Osteoblast (primary cell): ENCODE data around the gene METTL6. TPM values are rescaled to one million over a fixed set of nuclear protein-coding genes. Genes with fewer than 3 reads are reported as not detected.

Source experiments
- DNase-seq: peaks from one replicate; pipeline ENCODE4 v3.0.0; 2011; ENCODE audit warnings: low spot score, mixed read lengths; ENCODE audit not compliant: insufficient read length; ENCODE audit errors: missing footprints
- H2AFZ ChIP-seq: 2 replicates; pipeline ENCODE4 v1.6.0; 2011; ENCODE audit warnings: mild to moderate bottlenecking, low read length
- H3K27ac ChIP-seq: 2 replicates; pipeline ENCODE4 v1.5.1; 2011; ENCODE audit warnings: mild to moderate bottlenecking, low read depth, low read length, moderate library complexity
- H3K27me3 ChIP-seq: 2 replicates; pipeline ENCODE4 v1.6.0; 2012; ENCODE audit warnings: mild to moderate bottlenecking, control low read depth, inconsistent platforms, low read length, moderate library complexity; ENCODE audit not compliant: insufficient read depth
- H3K36me3 ChIP-seq: 2 replicates; pipeline ENCODE4 v1.5.1; 2011; ENCODE audit warnings: mild to moderate bottlenecking, low read length, control low read depth, moderate library complexity; ENCODE audit not compliant: insufficient read depth
- H3K4me1 ChIP-seq: 2 replicates; pipeline ENCODE4 v1.5.1; 2011; ENCODE audit warnings: mild to moderate bottlenecking, low read length, control low read depth, moderate library complexity; ENCODE audit not compliant: insufficient read depth
- H3K4me2 ChIP-seq: 2 replicates; pipeline ENCODE4 v1.6.0; 2011; ENCODE audit warnings: mild to moderate bottlenecking, low read length; ENCODE audit not compliant: insufficient read depth
- H3K4me3 ChIP-seq: fragments of 200-600 bp; sonication (generic); 3 replicates; pipeline ENCODE4 v1.5.1; 2012; ENCODE audit warnings: mild to moderate bottlenecking, low read length, inconsistent platforms; ENCODE audit not compliant: insufficient read depth
- H3K79me2 ChIP-seq: 2 replicates; pipeline ENCODE4 v1.6.0; 2012; ENCODE audit warnings: mild to moderate bottlenecking, low read length, control low read depth, inconsistent platforms; ENCODE audit not compliant: insufficient read depth
- H3K9me3 ChIP-seq: 2 replicates; pipeline ENCODE4 v1.5.1; 2011; ENCODE audit warnings: low read depth, low read length, control low read depth
- H4K20me1 ChIP-seq: 2 replicates; pipeline ENCODE4 v1.6.0; 2012; ENCODE audit warnings: mild to moderate bottlenecking, low read length, control low read depth; ENCODE audit not compliant: insufficient read depth
- total RNA-seq: library from RNA; depleted of rRNA; stranded (reverse); fragments of >200 nt; gene quantifications from 2 replicates; pipeline ENCODE4 v1.2.3, GENCODE V29; 2012
- TF ChIP-seq, protein P1 (sequence below): IDR thresholded peaks from 2 replicates; pipeline ENCODE4 v1.5.1; 2011; ENCODE audit warnings: mild to moderate bottlenecking, low read depth, low read length, moderate library complexity; ENCODE audit errors: extremely low read depth

Gene METTL6
- total RNA-seq, 1 donor: 36.6 TPM

DNA sequence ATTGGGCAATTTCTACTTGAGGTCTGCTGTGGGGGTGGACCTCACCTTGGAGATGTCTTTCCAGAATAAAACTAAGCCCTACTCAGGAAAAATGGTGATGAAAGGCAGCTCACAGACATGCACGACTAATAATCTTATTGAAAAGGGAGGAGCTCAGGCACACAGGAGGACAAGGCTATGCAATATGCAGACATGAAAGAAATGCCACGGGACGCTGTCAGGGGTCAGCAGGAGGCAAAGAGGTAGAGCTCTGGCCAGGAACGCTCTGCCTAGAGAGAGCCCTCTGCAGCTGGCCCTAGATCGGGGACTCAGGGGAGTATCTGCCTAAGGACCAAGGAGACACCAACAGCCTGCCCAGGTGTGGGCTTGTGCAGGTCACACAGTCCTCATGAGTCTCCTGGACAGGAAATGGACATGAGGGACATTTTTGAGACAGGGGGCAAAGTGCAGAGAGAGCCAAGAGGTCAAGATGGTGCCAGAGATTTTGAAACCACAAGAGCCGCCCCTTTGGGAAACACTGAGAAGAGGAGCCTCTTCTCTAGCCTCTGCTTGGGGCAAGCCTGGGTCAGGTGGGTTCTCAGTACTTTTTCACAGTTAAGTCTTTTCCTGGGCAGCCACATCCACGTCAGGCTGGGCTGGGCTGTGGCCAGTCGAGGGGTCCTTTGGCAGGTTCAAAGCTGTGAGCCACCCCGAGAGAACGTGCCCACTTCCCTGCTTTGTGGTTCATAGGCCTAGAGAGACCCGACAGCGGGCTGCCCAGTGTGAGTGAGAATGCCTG lies 23.3 kb upstream of the METTL6 start:
- no peaks in the 10 kb centered on the region for H3K9me3 ChIP-seq
- DNase-seq: no peak

DNA sequence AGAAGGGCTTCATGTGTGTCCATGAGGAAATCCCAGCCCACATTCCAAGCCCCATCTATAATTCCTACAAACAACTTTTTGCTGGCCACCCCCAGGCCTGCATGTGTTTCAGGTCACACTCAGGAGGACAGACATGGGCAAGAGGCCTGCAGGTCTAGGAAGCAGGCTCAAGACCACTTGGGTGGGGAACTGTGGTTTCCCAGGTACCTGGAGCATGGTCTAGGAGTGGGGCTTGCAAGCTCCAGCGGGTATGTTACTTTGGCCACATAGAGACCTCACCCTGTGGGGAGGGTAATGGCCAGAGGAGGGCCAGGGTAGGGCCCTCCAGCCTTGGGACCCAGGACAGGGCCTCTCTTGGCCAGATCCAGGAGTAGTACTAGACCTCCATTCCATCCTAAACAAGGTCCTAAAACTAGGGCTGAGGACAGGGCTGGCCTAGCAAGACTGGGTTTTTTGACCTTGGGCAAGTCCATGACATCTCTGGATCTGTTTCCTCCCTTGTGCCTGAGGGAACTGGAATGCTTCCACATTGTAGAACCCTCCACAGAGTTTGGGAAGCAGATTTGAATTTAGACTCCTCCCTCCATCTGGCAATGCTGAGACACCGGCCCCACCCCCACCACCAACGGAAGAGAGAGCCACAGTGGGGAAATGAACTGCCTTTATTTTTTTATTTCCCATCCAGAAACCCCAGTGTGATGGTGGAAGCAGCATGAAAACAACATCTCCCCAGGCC lies 22.3 kb upstream of the METTL6 start:
- Histone ChIP-seq H3K27ac (no peak overlapping the region), H3K4me3 (no peak overlapping the region), H3K9me3 (no peaks in the 10 kb centered on the region), H4K20me1 (no peaks in the 10 kb centered on the region), H3K27me3 (no peaks in the 10 kb centered on the region), H2AFZ (no peak overlapping the region), H3K79me2 (no peaks in the 10 kb centered on the region), H3K4me2 (no peak overlapping the region), H3K36me3 (no peaks in the 10 kb centered on the region), H3K4me1 (peaks cover under 1% of the 10 kb centered on the region)
- TF ChIP-seq, protein P1, sequence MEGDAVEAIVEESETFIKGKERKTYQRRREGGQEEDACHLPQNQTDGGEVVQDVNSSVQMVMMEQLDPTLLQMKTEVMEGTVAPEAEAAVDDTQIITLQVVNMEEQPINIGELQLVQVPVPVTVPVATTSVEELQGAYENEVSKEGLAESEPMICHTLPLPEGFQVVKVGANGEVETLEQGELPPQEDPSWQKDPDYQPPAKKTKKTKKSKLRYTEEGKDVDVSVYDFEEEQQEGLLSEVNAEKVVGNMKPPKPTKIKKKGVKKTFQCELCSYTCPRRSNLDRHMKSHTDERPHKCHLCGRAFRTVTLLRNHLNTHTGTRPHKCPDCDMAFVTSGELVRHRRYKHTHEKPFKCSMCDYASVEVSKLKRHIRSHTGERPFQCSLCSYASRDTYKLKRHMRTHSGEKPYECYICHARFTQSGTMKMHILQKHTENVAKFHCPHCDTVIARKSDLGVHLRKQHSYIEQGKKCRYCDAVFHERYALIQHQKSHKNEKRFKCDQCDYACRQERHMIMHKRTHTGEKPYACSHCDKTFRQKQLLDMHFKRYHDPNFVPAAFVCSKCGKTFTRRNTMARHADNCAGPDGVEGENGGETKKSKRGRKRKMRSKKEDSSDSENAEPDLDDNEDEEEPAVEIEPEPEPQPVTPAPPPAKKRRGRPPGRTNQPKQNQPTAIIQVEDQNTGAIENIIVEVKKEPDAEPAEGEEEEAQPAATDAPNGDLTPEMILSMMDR: no peak
- no peak for DNase-seq

More for the DNA sequence above, 23.3 kb upstream of the METTL6 start:
- no peaks in the 10 kb centered on the region for H4K20me1 ChIP-seq
- H3K4me3 ChIP-seq: no peak overlapping the region
- H3K36me3 ChIP-seq: no peaks in the 10 kb centered on the region
- no peaks in the 10 kb centered on the region for H3K79me2 ChIP-seq
- TF ChIP-seq, protein P1: no peak
- H2AFZ ChIP-seq: no peak overlapping the region
- no peaks in the 10 kb centered on the region for H3K4me1 ChIP-seq
- no peak overlapping the region for H3K27ac ChIP-seq
- no peak overlapping the region for H3K4me2 ChIP-seq
- no peaks in the 10 kb centered on the region for H3K27me3 ChIP-seq

DNA sequence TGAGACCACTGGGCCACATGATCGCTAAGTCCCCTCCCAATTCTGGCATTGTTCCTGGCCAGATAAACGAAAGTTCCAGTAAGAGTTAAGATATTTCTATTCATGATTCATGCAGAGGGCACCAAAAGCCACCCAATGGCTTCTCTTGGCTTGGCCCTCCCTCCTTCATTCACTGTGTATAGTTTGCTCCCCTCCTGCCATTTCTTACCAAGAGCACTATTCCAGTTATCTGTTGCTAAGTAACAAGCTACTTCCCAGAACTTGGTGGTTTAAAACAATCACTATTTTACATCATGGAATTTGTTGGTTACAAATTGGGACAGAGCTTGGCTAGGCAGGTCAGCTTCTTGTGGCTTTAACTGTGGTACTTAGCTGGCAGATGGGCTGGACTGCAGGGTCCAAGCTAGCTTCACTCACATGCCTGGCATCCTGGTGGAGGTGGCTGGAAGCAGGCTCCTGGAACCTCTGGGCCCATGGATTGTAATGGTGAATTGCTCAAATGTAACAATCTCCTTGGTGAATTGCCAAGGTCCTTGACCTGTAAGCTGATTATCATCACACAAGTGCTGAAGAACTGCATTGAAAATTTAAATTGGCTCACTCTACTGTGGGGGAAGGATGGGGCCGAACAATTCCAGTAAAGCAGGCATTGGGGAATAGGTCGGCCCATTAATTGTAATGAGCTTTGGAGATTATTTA lies 16.6 kb upstream of the METTL6 start:
- DNase-seq: no peak
- H3K4me3 ChIP-seq: no peak overlapping the region
- no peaks in the 10 kb centered on the region for H3K9me3 ChIP-seq
- no peaks in the 10 kb centered on the region for H3K27me3 ChIP-seq
- H3K4me1 ChIP-seq: peaks cover 47% of the 10 kb centered on the region
- no peaks in the 10 kb centered on the region for H4K20me1 ChIP-seq
- TF ChIP-seq, protein P1: no peak
- peak overlapping the region; percentile 66 for H3K27ac ChIP-seq
- peaks cover 2% of the 10 kb centered on the region for H3K79me2 ChIP-seq
- no peak overlapping the region for H2AFZ ChIP-seq
- H3K4me2 ChIP-seq: no peak overlapping the region
- peaks cover 29% of the 10 kb centered on the region for H3K36me3 ChIP-seq
